Bone marrow (tissue), 2 donors: Measurements from ENCODE around the gene FBXO46.
A peak's percentile ranks its signal among the peaks of the same experiment; 100 is the strongest.

Experiments
- DNase-seq, 2 donors: peaks; one replicate each; lab custom pipeline; 2025; lab: John Stamatoyannopoulos, UW

The FBXO46 gene

DNA sequence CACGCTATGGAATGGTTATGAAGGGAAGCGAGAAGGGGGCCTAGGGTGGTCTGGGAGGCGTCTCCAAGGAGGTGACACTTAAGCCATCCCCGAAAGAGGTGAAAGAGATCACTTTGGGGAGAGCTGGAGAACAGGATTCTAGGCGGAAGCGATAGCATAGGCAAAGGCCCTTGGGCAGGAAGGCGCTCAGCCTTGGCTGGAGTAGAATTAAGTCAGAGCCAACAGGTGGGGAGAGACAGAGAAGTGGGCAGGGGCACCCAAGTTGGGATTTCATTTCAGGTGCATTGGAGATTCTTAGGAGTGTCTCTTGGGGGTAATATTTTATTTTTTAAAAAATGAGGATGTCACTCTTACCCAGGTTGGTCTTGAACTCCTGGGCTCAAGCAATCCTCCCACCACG, 48.6 kb downstream of the FBXO46 start:
- DNase-seq: no peak

DNA sequence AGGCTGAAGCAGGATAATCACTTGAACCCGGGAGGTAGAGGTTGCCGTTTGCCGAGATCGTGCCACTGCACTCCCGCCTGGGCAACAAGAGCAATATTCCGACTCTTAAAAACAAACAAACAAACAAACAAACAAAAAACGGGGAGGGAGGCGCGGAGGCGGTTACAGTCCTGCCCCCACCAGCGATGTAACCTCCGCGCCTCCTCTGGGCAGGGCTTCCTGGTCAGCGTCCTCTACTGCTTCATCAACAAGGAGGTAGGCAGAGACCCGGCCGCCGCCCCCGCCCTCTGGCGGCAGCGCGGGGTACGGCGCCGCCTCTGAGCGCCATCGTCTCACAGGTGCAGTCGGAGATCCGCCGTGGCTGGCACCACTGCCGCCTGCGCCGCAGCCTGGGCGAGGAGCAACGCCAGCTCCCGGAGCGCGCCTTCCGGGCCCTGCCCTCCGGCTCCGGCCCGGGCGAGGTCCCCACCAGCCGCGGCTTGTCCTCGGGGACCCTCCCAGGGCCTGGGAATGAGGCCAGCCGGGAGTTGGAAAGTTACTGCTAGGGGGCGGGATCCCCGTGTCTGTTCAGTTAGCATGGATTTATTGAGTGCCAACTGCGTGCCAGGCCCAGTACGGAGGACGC, 49.2 kb downstream of the FBXO46 start:
- peak; percentile 31 to 54 for DNase-seq

- peak in 1 of 2 donors; percentile 3 for DNase-seq
These were observed 53.1 kb downstream of the FBXO46 start for GRCh38 chr19:45677351-45678230.

DNA sequence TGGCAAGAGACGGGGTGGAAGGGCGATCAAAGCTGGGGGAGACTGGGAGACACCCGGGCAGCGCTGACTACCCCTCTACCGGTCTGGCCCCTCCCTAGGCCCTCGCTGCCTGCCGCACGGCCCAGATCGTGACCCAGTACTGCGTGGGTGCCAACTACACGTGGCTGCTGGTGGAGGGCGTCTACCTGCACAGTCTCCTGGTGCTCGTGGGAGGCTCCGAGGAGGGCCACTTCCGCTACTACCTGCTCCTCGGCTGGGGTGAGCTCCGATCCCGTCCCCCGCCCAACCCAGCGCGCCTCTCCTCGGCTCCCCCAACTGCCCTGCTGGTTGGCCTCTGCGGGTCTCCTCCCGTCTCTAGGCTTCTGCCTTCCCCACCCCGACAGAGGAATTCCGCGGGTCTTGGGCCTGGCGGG, 53.8 kb downstream of the FBXO46 start:
- DNase-seq: no peak

GRCh38 chr19:45674946-45675345, 55.8 kb downstream of the FBXO46 start:
- DNase-seq: no peak

DNA sequence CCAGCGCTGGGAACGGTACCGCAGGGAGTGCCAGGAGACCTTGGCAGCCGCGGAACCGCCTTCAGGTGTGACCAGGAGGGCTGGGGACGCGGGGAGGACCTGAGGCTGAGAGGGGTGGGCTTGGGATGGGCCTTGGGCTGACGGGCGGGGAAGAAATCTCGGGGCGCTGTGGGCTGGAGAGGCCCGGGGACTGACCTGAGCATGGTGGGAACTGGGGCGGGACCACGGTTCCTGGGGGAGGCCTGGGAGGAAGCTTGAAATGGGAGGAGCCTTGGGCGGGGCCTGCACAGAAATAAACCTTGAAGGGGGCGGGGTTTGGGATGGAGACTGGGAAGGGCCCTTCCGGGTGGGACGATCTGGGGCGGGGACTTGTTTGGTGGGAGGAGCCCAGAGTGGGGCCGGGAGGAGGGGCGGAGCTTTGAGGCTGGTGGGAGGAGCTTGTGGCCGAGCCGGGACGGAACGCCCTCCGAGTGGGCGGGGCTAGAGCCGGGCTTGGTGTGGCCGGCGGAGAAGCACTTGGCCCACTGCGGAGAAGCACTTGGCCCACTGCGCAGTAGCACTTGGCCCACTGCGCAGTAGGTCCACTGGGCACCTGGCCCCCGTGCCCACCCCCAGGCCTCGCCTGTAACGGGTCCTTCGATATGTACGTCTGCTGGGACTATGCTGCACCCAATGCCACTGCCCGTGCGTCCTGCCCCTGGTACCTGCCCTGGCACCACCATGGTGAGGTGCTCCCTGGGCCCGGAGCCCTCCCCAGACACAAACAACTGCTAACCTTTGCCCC, 59.8 kb downstream of the FBXO46 start:
- DNase-seq: peak in 1 of 2 donors; percentile 63

DNA sequence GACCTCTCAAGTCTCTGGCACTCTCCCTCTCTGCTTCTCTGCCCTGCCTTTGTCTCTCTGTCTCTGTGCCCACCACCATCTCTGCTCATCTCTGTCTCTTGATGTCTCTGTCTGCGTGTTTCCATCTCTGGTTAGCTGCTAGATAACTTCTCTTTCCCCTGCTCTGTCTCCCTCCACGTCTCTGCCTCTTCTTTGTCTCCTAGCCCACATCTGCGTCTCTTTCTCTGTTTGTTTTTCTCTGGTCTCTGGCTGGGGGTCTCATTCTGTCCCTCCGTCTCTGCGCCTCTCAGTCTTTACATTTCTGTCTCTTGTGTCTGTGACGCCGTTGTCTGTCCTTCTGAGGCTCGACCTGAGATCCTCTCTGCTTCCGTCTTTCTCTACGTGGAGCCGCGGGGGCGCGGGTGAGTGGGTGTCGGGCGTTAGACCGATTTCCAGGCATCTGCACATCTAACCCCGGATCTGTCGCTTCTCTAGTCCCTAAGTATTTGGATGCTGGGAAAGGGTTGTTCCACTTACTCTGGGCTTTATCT, 62.3 kb downstream of the FBXO46 start:
- DNase-seq: no peak

DNA sequence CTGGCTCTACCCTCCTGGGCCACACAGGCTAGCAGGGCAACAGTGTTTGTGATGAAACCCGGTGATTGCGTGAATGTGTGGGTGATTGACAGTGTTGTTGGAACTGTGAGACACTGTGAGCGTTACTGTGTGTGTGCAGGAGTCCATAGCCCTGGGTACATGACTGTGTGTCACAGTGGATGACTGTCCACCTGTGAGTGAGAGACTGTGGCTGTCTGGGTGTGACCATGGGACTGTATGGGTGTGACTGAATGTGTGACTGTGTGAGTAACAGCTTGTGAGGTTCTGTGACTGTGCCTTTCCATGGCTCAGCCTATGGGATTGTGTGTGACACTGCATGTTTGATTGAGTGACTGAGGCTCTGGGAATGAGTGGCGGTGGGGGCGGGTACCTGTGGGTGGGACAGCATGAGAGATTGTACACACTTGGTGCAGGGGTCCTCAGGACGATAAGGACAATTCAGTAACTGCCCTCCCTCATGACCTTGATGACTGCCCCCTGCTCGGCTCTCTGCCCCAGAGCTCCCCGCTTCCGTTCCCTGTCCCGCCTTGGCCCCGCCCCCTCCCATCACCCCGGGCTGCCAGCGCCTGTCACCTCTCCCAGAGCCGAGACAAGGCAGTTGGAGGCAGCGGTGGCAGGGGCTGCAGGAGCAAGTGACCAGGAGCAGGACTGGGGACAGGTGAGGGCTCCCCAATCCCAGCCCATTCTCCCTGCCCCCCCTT, 62.9 kb downstream of the FBXO46 start, which contains the start of gene GIPR:
Gene GIPR (plus strand): TSS at position 602 of the 722 bp plus-strand sequence. CDS start 1,300 bp downstream, outside the sequence.
- DNase-seq: peak in 1 of 2 donors; percentile 45

DNA sequence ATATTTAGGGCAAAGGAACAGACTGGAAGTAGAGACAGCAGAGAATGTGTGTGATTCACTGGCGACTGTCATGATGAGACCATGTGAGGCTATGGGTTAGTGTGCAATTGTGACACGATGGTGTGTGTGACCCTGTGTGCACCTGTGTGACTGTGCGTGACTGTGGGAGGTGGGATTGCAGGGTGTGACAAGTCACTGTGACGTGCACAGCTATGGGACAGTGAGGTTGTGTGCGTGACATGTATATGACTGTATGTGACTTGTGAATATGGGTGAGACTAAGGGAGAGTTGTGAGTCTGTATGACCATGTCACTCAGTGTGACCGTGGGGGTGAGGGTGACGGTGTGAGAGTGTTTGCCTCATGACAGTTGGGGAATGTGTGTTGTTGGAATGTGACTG, 66.1 kb downstream of the FBXO46 start:
- no peak for DNase-seq

DNA sequence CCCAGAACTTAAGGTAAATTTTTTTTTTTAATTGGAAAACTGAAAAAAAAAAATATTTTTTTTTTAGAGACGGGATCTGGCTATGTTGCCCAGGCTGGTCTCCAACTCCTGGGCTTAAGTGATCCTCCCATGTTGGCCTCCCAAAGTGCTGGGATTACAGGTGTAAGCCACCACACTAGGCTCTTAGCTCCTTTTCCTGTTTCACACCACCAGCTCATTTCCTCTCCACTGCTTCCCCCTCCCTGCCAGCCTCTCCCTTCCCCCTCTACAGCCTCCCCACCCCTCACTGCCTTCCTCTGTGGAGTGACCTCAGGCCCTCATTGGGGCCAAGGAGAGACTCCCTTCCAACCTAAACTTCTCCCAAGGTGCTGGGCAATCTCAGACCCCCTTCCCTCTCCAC, 66.9 kb downstream of the FBXO46 start:
- DNase-seq: no peak

GRCh38 chr19:45660636-45661035, 70.1 kb downstream of the FBXO46 start:
- DNase-seq: no peak
